ENCODE measurements around the gene SLC32A1. TPM values are rescaled to one million over a fixed set of nuclear protein-coding genes. Genes with fewer than 3 reads are reported as not detected.

The SLC32A1 gene
- total RNA-seq, 1 experiment from 2014 or later = 0.09 TPM

DNA sequence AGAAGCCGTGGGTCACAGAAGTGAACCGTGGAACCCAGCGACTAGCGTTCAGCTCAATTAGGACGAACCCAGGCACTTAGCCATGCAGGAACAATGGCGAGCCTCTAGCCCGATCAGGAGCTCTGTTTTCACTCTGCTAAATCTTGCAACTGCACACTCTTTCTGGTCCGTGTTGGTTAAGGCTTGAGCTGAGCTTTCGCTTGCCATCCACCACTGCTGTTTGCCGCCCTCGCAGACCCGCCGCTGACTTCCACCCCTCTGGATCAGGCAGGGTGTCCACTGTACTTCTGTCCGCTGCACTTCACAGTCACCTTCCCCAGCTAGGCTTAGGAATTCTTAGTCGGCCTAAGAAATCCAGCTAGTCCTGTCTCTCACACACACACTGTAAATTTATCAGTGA lies 25.7 kb upstream of the SLC32A1 start:
- Mint-ChIP-seq H3K27ac (no peak overlapping the region), H3K27me3 (ENCODE audit: low read depth) (peaks cover 17% of the 10 kb centered on the region), H3K4me1 (no peaks in the 10 kb centered on the region), H3K4me3 (no peak overlapping the region), H3K9me3 (no peaks in the 10 kb centered on the region), H3K36me3 (no peaks in the 10 kb centered on the region)
- POLR2A ChIA-PET = no interaction called here
- no peak for DNase-seq (ENCODE audit: low spot score)
- CTCF ChIA-PET = interaction anchor here (2.2 to 2.8 kb wide), 2 partner anchors 27 to 40 kb away, joined by 9 to 17 read pairs; partner anchors contain the start of gene SLC32A1
- no peak for ATAC-seq
- TF ChIP-seq ZNF423 (CRISPR knock-in tag; IDR thresholded peaks at IDR 0.05) (no peak), ZNF317 (CRISPR knock-in tag; IDR thresholded peaks at IDR 0.05; ENCODE audit: borderline replicate concordance, low read depth) (no peak), ZNF138 (CRISPR knock-in tag; conservative IDR thresholded peaks at IDR 0.05) (no peak), CREB1 (CRISPR knock-in tag; IDR thresholded peaks at IDR 0.05) (no peak), SMAD4 (CRISPR knock-in tag; IDR thresholded peaks at IDR 0.05) (no peak), NR1H2 (CRISPR knock-in tag; IDR thresholded peaks at IDR 0.05) (no peak), TP53 (CRISPR knock-in tag; IDR thresholded peaks at IDR 0.05) (no peak), NR2C2 (CRISPR knock-in tag; IDR thresholded peaks at IDR 0.05) (no peak), RELA (CRISPR knock-in tag; IDR thresholded peaks at IDR 0.05; ENCODE audit: borderline replicate concordance) (no peak), NR3C1 (CRISPR knock-in tag; conservative IDR thresholded peaks at IDR 0.05; ENCODE audit: low read depth) (no peak), NFYB (CRISPR knock-in tag; conservative IDR thresholded peaks at IDR 0.05; ENCODE audit: low read depth) (no peak), ETV6 (CRISPR knock-in tag; IDR thresholded peaks at IDR 0.05) (no peak)
- TF ChIP-seq, protein P1, sequence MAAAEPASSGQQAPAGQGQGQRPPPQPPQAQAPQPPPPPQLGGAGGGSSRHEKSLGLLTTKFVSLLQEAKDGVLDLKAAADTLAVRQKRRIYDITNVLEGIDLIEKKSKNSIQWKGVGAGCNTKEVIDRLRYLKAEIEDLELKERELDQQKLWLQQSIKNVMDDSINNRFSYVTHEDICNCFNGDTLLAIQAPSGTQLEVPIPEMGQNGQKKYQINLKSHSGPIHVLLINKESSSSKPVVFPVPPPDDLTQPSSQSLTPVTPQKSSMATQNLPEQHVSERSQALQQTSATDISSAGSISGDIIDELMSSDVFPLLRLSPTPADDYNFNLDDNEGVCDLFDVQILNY (CRISPR knock-in tag; IDR thresholded peaks at IDR 0.05) = no peak
- TF ChIP-seq, protein P2, sequence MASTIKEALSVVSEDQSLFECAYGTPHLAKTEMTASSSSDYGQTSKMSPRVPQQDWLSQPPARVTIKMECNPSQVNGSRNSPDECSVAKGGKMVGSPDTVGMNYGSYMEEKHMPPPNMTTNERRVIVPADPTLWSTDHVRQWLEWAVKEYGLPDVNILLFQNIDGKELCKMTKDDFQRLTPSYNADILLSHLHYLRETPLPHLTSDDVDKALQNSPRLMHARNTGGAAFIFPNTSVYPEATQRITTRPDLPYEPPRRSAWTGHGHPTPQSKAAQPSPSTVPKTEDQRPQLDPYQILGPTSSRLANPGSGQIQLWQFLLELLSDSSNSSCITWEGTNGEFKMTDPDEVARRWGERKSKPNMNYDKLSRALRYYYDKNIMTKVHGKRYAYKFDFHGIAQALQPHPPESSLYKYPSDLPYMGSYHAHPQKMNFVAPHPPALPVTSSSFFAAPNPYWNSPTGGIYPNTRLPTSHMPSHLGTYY (CRISPR knock-in tag; IDR thresholded peaks at IDR 0.05) = no peak
- TF ChIP-seq, protein P3, sequence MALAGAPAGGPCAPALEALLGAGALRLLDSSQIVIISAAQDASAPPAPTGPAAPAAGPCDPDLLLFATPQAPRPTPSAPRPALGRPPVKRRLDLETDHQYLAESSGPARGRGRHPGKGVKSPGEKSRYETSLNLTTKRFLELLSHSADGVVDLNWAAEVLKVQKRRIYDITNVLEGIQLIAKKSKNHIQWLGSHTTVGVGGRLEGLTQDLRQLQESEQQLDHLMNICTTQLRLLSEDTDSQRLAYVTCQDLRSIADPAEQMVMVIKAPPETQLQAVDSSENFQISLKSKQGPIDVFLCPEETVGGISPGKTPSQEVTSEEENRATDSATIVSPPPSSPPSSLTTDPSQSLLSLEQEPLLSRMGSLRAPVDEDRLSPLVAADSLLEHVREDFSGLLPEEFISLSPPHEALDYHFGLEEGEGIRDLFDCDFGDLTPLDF (CRISPR knock-in tag; IDR thresholded peaks at IDR 0.05) = no peak
- TF ChIP-seq, protein P4, sequence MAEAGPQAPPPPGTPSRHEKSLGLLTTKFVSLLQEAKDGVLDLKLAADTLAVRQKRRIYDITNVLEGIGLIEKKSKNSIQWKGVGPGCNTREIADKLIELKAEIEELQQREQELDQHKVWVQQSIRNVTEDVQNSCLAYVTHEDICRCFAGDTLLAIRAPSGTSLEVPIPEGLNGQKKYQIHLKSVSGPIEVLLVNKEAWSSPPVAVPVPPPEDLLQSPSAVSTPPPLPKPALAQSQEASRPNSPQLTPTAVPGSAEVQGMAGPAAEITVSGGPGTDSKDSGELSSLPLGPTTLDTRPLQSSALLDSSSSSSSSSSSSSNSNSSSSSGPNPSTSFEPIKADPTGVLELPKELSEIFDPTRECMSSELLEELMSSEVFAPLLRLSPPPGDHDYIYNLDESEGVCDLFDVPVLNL (CRISPR knock-in tag; IDR thresholded peaks at IDR 0.05; ENCODE audit: borderline replicate concordance, low read depth) = no peak
- TF ChIP-seq, protein P5, sequence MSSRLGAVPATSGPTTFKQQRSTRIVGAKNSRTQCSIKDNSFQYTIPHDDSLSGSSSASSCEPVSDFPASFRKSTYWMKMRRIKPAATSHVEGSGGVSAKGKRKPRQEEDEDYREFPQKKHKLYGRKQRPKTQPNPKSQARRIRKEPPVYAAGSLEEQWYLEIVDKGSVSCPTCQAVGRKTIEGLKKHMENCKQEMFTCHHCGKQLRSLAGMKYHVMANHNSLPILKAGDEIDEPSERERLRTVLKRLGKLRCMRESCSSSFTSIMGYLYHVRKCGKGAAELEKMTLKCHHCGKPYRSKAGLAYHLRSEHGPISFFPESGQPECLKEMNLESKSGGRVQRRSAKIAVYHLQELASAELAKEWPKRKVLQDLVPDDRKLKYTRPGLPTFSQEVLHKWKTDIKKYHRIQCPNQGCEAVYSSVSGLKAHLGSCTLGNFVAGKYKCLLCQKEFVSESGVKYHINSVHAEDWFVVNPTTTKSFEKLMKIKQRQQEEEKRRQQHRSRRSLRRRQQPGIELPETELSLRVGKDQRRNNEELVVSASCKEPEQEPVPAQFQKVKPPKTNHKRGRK (CRISPR knock-in tag; IDR thresholded peaks at IDR 0.05; ENCODE audit: borderline replicate concordance) = no peak
- TF ChIP-seq, protein P6, sequence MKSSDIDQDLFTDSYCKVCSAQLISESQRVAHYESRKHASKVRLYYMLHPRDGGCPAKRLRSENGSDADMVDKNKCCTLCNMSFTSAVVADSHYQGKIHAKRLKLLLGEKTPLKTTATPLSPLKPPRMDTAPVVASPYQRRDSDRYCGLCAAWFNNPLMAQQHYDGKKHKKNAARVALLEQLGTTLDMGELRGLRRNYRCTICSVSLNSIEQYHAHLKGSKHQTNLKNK (CRISPR knock-in tag; IDR thresholded peaks at IDR 0.05) = no peak

DNA sequence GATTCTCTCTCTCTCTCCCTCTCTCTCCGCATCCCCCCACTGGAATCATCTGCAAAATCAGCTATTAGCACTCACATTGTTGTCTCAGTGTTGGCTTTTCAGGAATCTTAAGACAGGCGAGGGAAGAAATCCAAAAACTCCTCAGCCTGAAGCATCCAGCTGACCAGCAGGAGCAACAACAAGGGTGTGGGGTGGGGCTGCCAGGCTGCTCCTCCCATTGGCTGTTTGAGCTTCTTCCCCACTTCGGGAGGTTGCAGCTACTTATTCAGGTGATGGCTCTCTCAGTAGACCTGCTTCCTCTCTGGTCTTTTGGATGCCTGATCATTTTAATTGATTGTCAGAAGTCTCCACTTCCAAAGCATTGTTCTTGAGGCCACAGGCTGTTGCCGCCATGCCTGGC lies 24.1 kb upstream of the SLC32A1 start:
- ChIA-PET CTCF (interaction anchor here (0.9 to 2.8 kb wide), 5 partner anchors 14 to 90 kb away, joined by 3 to 17 read pairs (median 5); partner anchors contain the start of gene SLC32A1), POLR2A (interaction anchor here (0.8 to 1.1 kb wide), 2 partner anchors 29 to 49 kb away, joined by 3 read pairs; no protein-coding TSS in a partner anchor)
- Mint-ChIP-seq H3K4me3 (no peak overlapping the region), H3K9me3 (no peaks in the 10 kb centered on the region), H3K27me3 (ENCODE audit: low read depth) (peaks cover 18% of the 10 kb centered on the region), H3K4me1 (no peaks in the 10 kb centered on the region), H3K27ac (no peak overlapping the region), H3K36me3 (no peaks in the 10 kb centered on the region)
- no peak for DNase-seq (ENCODE audit: low spot score)
- ATAC-seq = peak; percentile 81
- TF ChIP-seq RORB (CRISPR knock-in tag; IDR thresholded peaks at IDR 0.05) (no peak), OVOL2 (CRISPR knock-in tag; IDR thresholded peaks at IDR 0.05; ENCODE audit: borderline replicate concordance) (no peak), FOXP1 (CRISPR knock-in tag; IDR thresholded peaks at IDR 0.05; ENCODE audit: borderline replicate concordance) (no peak), ZNF671 (CRISPR knock-in tag; IDR thresholded peaks at IDR 0.05) (no peak), NFYB (CRISPR knock-in tag; conservative IDR thresholded peaks at IDR 0.05; ENCODE audit: low read depth) (no peak), ZNF423 (CRISPR knock-in tag; IDR thresholded peaks at IDR 0.05) (no peak), EMX1 (CRISPR knock-in tag; IDR thresholded peaks at IDR 0.05) (no peak)
- TF ChIP-seq, protein P7, sequence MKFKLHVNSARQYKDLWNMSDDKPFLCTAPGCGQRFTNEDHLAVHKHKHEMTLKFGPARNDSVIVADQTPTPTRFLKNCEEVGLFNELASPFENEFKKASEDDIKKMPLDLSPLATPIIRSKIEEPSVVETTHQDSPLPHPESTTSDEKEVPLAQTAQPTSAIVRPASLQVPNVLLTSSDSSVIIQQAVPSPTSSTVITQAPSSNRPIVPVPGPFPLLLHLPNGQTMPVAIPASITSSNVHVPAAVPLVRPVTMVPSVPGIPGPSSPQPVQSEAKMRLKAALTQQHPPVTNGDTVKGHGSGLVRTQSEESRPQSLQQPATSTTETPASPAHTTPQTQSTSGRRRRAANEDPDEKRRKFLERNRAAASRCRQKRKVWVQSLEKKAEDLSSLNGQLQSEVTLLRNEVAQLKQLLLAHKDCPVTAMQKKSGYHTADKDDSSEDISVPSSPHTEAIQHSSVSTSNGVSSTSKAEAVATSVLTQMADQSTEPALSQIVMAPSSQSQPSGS (CRISPR knock-in tag; IDR thresholded peaks at IDR 0.05; ENCODE audit: borderline replicate concordance, low read depth) = no peak
- TF ChIP-seq, protein P8, sequence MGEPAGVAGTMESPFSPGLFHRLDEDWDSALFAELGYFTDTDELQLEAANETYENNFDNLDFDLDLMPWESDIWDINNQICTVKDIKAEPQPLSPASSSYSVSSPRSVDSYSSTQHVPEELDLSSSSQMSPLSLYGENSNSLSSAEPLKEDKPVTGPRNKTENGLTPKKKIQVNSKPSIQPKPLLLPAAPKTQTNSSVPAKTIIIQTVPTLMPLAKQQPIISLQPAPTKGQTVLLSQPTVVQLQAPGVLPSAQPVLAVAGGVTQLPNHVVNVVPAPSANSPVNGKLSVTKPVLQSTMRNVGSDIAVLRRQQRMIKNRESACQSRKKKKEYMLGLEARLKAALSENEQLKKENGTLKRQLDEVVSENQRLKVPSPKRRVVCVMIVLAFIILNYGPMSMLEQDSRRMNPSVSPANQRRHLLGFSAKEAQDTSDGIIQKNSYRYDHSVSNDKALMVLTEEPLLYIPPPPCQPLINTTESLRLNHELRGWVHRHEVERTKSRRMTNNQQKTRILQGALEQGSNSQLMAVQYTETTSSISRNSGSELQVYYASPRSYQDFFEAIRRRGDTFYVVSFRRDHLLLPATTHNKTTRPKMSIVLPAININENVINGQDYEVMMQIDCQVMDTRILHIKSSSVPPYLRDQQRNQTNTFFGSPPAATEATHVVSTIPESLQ (CRISPR knock-in tag; IDR thresholded peaks at IDR 0.05) = no peak
- TF ChIP-seq, protein P6 (CRISPR knock-in tag; IDR thresholded peaks at IDR 0.05) = no peak

Measured in WTC11 (cell line).